Peyer's patch (tissue), 4 donors: ENCODE data around the gene CALB2. TPM values are rescaled to one million over a fixed set of nuclear protein-coding genes. Genes with fewer than 3 reads are reported as not detected.

ENCODE experiments used
- DNase-seq, 3 donors: peaks; one replicate each; pipeline ENCODE4 v3.0.0-alpha.2; 2017 to 2019
- H3K27ac ChIP-seq, 4 donors: fragments of 200-600 bp; sonication (generic); one replicate each; pipeline ENCODE4 v1.5.1; 2016 to 2019
- H3K27me3 ChIP-seq, 2 donors: fragments of 200-600 bp; sonication (generic); one replicate each; pipeline ENCODE4 v1.5.1; 2019
- H3K36me3 ChIP-seq, 3 donors: fragments of 200-600 bp; sonication (generic); one replicate each; pipeline ENCODE4 v1.5.1; 2016 to 2019
- H3K4me1 ChIP-seq, 4 donors: fragments of 200-600 bp; sonication (generic); one replicate each; pipeline ENCODE4 v1.5.1; 2016 to 2019
- H3K4me3 ChIP-seq, 4 donors: fragments of 200-600 bp; sonication (generic); 1 replicate in 3 of 4; 2 replicates in 1 of 4; pipeline ENCODE4 v1.5.1; 2016 to 2019; ENCODE audit warnings: mild to moderate bottlenecking in 1 of 4
- H3K9me3 ChIP-seq, 4 donors: fragments of 200-600 bp; sonication (generic); one replicate each; pipeline ENCODE4 v1.5.1; 2016 to 2019; ENCODE audit warnings: mild to moderate bottlenecking in 1 of 4
- CTCF ChIP-seq, 6 experiments: fragments of 450-650 bp in 4 of 6; fragments of 200-600 bp in 2 of 6; sonication (generic) in 1 of 6; IDR thresholded peaks; one replicate each; pipeline ENCODE4 v1.5.1; 2017 to 2019; ENCODE audit warnings: antibody characterized with exemption in 6 of 6, mild to moderate bottlenecking in 3 of 6, moderate library complexity in 1 of 6
- POLR2A ChIP-seq, 2 donors: fragments of 450-650 bp; IDR thresholded peaks; one replicate each; pipeline ENCODE4 v1.5.1; 2017; ENCODE audit warnings: antibody characterized with exemption in 2 of 2, mild to moderate bottlenecking in 2 of 2, moderate library complexity in 2 of 2
- total RNA-seq, 4 donors: library from RNA; depleted of rRNA; stranded (reverse); fragments of >200 nt; gene quantifications; one replicate each; pipeline ENCODE4 v1.1.0, GENCODE V29; 2016

Gene CALB2
- total RNA-seq, 4 donors from 2014 or later: 2.3 to 5.5 (median 3.6) TPM; not detected in 1

- Histone ChIP-seq H3K4me3 (no peak overlapping the region), H3K36me3 (no peaks in the 10 kb centered on the region), H3K27me3 (no peaks in the 10 kb centered on the region), H3K4me1 (no peaks in the 10 kb centered on the region), H3K9me3 (no peaks in the 10 kb centered on the region), H3K27ac (no peak overlapping the region)
- no peak for DNase-seq
- TF ChIP-seq POLR2A (IDR thresholded peaks at IDR 0.05) (no peak), CTCF (IDR thresholded peaks at IDR 0.05) (no peak)
Observed at GRCh38 chr16:71399801-71400563, 41.5 kb downstream of the CALB2 start.

- H3K36me3 ChIP-seq: no peaks in the 10 kb centered on the region
- TF ChIP-seq CTCF (IDR thresholded peaks at IDR 0.05): no peak
- no peak for TF ChIP-seq POLR2A (IDR thresholded peaks at IDR 0.05)
- H3K4me3 ChIP-seq: no peak overlapping the region
- no peaks in the 10 kb centered on the region for H3K9me3 ChIP-seq
- H3K27ac ChIP-seq: no peak overlapping the region
- DNase-seq: no peak
- H3K27me3 ChIP-seq: no peaks in the 10 kb centered on the region
- no peaks in the 10 kb centered on the region for H3K4me1 ChIP-seq
Observed at GRCh38 chr16:71402007-71402406, 43.5 kb downstream of the CALB2 start.

GRCh38 chr16:71402674-71403073 lies 44.2 kb downstream of the CALB2 start:
- H3K36me3 ChIP-seq: no peaks in the 10 kb centered on the region
- H3K9me3 ChIP-seq: no peaks in the 10 kb centered on the region
- no peak overlapping the region for H3K4me3 ChIP-seq
- no peaks in the 10 kb centered on the region for H3K4me1 ChIP-seq
- no peak overlapping the region for H3K27ac ChIP-seq
- no peak for DNase-seq
- TF ChIP-seq CTCF (IDR thresholded peaks at IDR 0.05): no peak
- no peak for TF ChIP-seq POLR2A (IDR thresholded peaks at IDR 0.05)
- no peaks in the 10 kb centered on the region for H3K27me3 ChIP-seq

- DNase-seq: no peak
- no peaks in the 10 kb centered on the region for H3K27me3 ChIP-seq
- H3K36me3 ChIP-seq: no peaks in the 10 kb centered on the region
- no peaks in the 10 kb centered on the region for H3K9me3 ChIP-seq
- H3K4me1 ChIP-seq: no peaks in the 10 kb centered on the region
- no peak overlapping the region for H3K27ac ChIP-seq
- TF ChIP-seq POLR2A (IDR thresholded peaks at IDR 0.05): no peak
- H3K4me3 ChIP-seq: no peak overlapping the region
Observed at GRCh38 chr16:71404364-71404763, 45.8 kb downstream of the CALB2 start.

GRCh38 chr16:71406316-71406715 lies 47.8 kb downstream of the CALB2 start:
- Histone ChIP-seq H3K27ac (no peak overlapping the region), H3K4me3 (no peak overlapping the region), H3K36me3 (no peaks in the 10 kb centered on the region), H3K27me3 (no peaks in the 10 kb centered on the region), H3K9me3 (no peaks in the 10 kb centered on the region), H3K4me1 (no peaks in the 10 kb centered on the region)
- no peak for DNase-seq
- TF ChIP-seq CTCF (IDR thresholded peaks at IDR 0.05): no peak
- TF ChIP-seq POLR2A (IDR thresholded peaks at IDR 0.05): no peak

- H3K27me3 ChIP-seq: no peaks in the 10 kb centered on the region
- no peaks in the 10 kb centered on the region for H3K4me1 ChIP-seq
- H3K27ac ChIP-seq: no peak overlapping the region
- H3K9me3 ChIP-seq: no peaks in the 10 kb centered on the region
- DNase-seq: no peak
- TF ChIP-seq CTCF (IDR thresholded peaks at IDR 0.05) (no peak), POLR2A (IDR thresholded peaks at IDR 0.05) (no peak)
- no peaks in the 10 kb centered on the region for H3K36me3 ChIP-seq
- no peak overlapping the region for H3K4me3 ChIP-seq
Observed at GRCh38 chr16:71406724-71407123, 48.2 kb downstream of the CALB2 start.
